Epithelial cell of proximal tubule (primary cell): ENCODE results near the gene SH3PXD2B. TPM values are rescaled to one million over a fixed set of nuclear protein-coding genes. Genes with fewer than 3 reads are reported as not detected.

Source experiments
- DNase-seq: peaks from one replicate; pipeline ENCODE4 v3.0.0-alpha.2; 2011; ENCODE audit warnings: low read depth
- H3K4me3 ChIP-seq: 2 replicates; pipeline ENCODE4 v1.5.1; 2011; ENCODE audit warnings: low read depth, mild to moderate bottlenecking, low read length
- total RNA-seq: library from RNA; depleted of rRNA; stranded (reverse); fragments of >200 nt; gene quantifications from 2 replicates; pipeline ENCODE4 v1.2.3, GENCODE V29; 2015
- TF ChIP-seq, protein P1 (sequence below): conservative IDR thresholded peaks from 2 replicates; pipeline ENCODE4 v1.5.1; 2012; ENCODE audit warnings: low read depth, mild to moderate bottlenecking, low read length

Gene SH3PXD2B
- total RNA-seq, 1 donor from 2014 or later, result 23.7 TPM

- DNase-seq, result no peak
- no peak overlapping the region for H3K4me3 ChIP-seq
- TF ChIP-seq, protein P1, sequence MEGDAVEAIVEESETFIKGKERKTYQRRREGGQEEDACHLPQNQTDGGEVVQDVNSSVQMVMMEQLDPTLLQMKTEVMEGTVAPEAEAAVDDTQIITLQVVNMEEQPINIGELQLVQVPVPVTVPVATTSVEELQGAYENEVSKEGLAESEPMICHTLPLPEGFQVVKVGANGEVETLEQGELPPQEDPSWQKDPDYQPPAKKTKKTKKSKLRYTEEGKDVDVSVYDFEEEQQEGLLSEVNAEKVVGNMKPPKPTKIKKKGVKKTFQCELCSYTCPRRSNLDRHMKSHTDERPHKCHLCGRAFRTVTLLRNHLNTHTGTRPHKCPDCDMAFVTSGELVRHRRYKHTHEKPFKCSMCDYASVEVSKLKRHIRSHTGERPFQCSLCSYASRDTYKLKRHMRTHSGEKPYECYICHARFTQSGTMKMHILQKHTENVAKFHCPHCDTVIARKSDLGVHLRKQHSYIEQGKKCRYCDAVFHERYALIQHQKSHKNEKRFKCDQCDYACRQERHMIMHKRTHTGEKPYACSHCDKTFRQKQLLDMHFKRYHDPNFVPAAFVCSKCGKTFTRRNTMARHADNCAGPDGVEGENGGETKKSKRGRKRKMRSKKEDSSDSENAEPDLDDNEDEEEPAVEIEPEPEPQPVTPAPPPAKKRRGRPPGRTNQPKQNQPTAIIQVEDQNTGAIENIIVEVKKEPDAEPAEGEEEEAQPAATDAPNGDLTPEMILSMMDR, result no peak
Observed at GRCh38 chr5:172325452-172325851, 128.9 kb downstream of the SH3PXD2B start.

- no peak for DNase-seq
- TF ChIP-seq, protein P1, result no peak
- H3K4me3 ChIP-seq, result no peak overlapping the region
Observed at GRCh38 chr5:172322028-172322965, 132.0 kb downstream of the SH3PXD2B start.

DNA sequence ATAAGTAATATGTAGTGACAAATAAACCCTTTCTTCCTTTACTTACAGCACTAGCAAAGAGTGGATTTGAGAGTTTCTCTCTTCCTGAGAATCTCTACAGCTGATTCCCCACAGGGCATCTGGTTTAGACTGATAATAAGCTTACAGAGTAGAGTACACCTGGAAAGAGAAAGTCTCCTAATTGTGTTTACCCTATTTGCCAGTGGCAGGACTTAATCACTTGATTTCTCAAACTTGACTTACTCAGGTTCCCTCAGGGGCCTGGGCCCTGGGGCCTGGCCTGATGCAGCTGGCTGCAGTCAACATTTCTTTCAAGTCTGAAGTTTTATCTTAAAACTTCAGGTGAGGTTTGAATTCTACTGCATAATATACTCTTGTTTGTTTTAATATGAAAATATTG lies 132.7 kb downstream of the SH3PXD2B start:
- DNase-seq, result no peak
- TF ChIP-seq, protein P1, result no peak
- no peak overlapping the region for H3K4me3 ChIP-seq

GRCh38 chr5:172319708-172320441 lies 134.4 kb downstream of the SH3PXD2B start:
- H3K4me3 ChIP-seq, result no peak overlapping the region
- DNase-seq, result no peak
- TF ChIP-seq, protein P1, result no peak

- DNase-seq, result no peak
- H3K4me3 ChIP-seq, result no peak overlapping the region
- TF ChIP-seq, protein P1, result no peak
Observed at GRCh38 chr5:172315587-172316493, 138.5 kb downstream of the SH3PXD2B start.

GRCh38 chr5:172313915-172314314 lies 140.4 kb downstream of the SH3PXD2B start:
- TF ChIP-seq, protein P1, result no peak

More at GRCh38 chr5:172313915-172314314, 140.4 kb downstream of the SH3PXD2B start:
- H3K4me3 ChIP-seq, result no peak overlapping the region
- no peak for DNase-seq
